HepG2 (cell line): ENCODE results near the gene PYGB. TPM values are rescaled to one million over a fixed set of nuclear protein-coding genes. Genes with fewer than 3 reads are reported as not detected.

ENCODE experiments used
- FOXC1 ChIP-seq: sonication (generic); formaldehyde crosslinking; IDR thresholded peaks from 2 replicates; pipeline ENCODE4 v1.8.0; 2022; ENCODE audit warnings: mild to moderate bottlenecking, missing genetic modification reagents, borderline replicate concordance
- GATAD2A ChIP-seq: IDR thresholded peaks from 2 replicates; pipeline ENCODE4 v1.6.1; 2016
- IKZF1 ChIP-seq: fragments of 450-650 bp; IDR thresholded peaks from 2 replicates; pipeline ENCODE4 v1.7.1; 2016
- MAFG ChIP-seq: sonication (generic); formaldehyde crosslinking; IDR thresholded peaks from 2 replicates; pipeline ENCODE4 v1.5.1; 2020; ENCODE audit warnings: mild to moderate bottlenecking, missing genetic modification reagents
- NKX3-1 ChIP-seq: sonication (generic); formaldehyde crosslinking; IDR thresholded peaks from 2 replicates; pipeline ENCODE4 v1.5.0; 2020; ENCODE audit warnings: missing genetic modification reagents
- PREB ChIP-seq: sonication (generic); formaldehyde crosslinking; IDR thresholded peaks from 2 replicates; pipeline ENCODE4 v1.4.0; 2020; ENCODE audit warnings: missing genetic modification reagents
- REXO4 ChIP-seq: sonication (generic); formaldehyde crosslinking; IDR thresholded peaks from 2 replicates; pipeline ENCODE4 v1.8.0; 2022; ENCODE audit warnings: missing genetic modification reagents, mild to moderate bottlenecking, borderline replicate concordance
- SSRP1 ChIP-seq: IDR thresholded peaks from 2 replicates; pipeline ENCODE4 v1.6.1; 2016; ENCODE audit warnings: control low read depth
- TARDBP ChIP-seq: sonication (generic); formaldehyde crosslinking; IDR thresholded peaks from 2 replicates; pipeline ENCODE4 v1.8.0; 2022; ENCODE audit warnings: mild to moderate bottlenecking, missing genetic modification reagents
- THYN1 ChIP-seq: sonication (generic); formaldehyde crosslinking; IDR thresholded peaks from 2 replicates; pipeline ENCODE4 v1.8.1; 2023; ENCODE audit warnings: low read depth, mild to moderate bottlenecking, moderate library complexity, missing genetic modification reagents, borderline replicate concordance
- ZBTB10 ChIP-seq: sonication (generic); formaldehyde crosslinking; IDR thresholded peaks from 2 replicates; pipeline ENCODE4 v1.4.0; 2020; ENCODE audit warnings: missing genetic modification reagents, borderline replicate concordance
- ZBTB34 ChIP-seq: sonication (generic); formaldehyde crosslinking; IDR thresholded peaks from 2 replicates; pipeline ENCODE4 v1.8.0; 2022; ENCODE audit warnings: mild to moderate bottlenecking, missing genetic modification reagents
- ZBTB46 ChIP-seq: sonication (generic); formaldehyde crosslinking; IDR thresholded peaks from 2 replicates; pipeline ENCODE4 v1.4.0; 2020; ENCODE audit warnings: mild to moderate bottlenecking, missing genetic modification reagents, borderline replicate concordance
- ZMAT5 ChIP-seq: sonication (generic); formaldehyde crosslinking; IDR thresholded peaks from 2 replicates; pipeline ENCODE4 v1.5.0; 2020; ENCODE audit warnings: mild to moderate bottlenecking, low read depth, missing genetic modification reagents, borderline replicate concordance
- ZNF20 ChIP-seq: sonication (generic); formaldehyde crosslinking; IDR thresholded peaks from 2 replicates; pipeline ENCODE4 v1.4.0; 2020; ENCODE audit warnings: mild to moderate bottlenecking, moderate library complexity, missing genetic modification reagents
- ZNF230 ChIP-seq: sonication (generic); formaldehyde crosslinking; IDR thresholded peaks from 2 replicates; pipeline ENCODE4 v1.4.0; 2020; ENCODE audit warnings: mild to moderate bottlenecking, missing genetic modification reagents
- ZNF251 ChIP-seq: sonication (generic); formaldehyde crosslinking; IDR thresholded peaks from 2 replicates; pipeline ENCODE4 v1.9.0; 2021; ENCODE audit warnings: mild to moderate bottlenecking, missing genetic modification reagents
- ZNF510 ChIP-seq: sonication (generic); formaldehyde crosslinking; IDR thresholded peaks from 2 replicates; pipeline ENCODE4 v1.4.0; 2020; ENCODE audit warnings: low read depth, mild to moderate bottlenecking, missing genetic modification reagents
- ZNF513 ChIP-seq: sonication (generic); formaldehyde crosslinking; conservative IDR thresholded peaks from 2 replicates; pipeline ENCODE4 v1.5.0; 2020; ENCODE audit warnings: missing genetic modification reagents
- ZNF781 ChIP-seq: sonication (generic); formaldehyde crosslinking; IDR thresholded peaks from 2 replicates; pipeline ENCODE4 v1.5.1; 2020; ENCODE audit warnings: borderline replicate concordance, mild to moderate bottlenecking, missing genetic modification reagents; ENCODE audit errors: not compliant biosample characterization
- polyA plus RNA-seq, 8 experiments: library from polyadenylated mRNA; depleted of rRNA in 3 of 8; stranded (reverse) in 7 of 8; unstranded in 1 of 8; fragments of >200 nt; fragmentation: Illumina TruSeq in 4 of 8; extraction: Trizol in 4 of 8; gene quantifications; 2 replicates each; pipeline versions ENCODE4 v1.2.1 to v1.2.3, GENCODE V29; 2011 to 2016; ENCODE audit warnings: low read depth in 4 of 8, missing spikeins in 1 of 8, mixed read lengths in 1 of 8; ENCODE audit not compliant: insufficient read depth in 1 of 8
- total RNA-seq, 5 experiments: library from RNA; depleted of rRNA; stranded (reverse); fragments of >200 nt; fragmentation: Illumina TruSeq; extraction: Trizol; gene quantifications; 2 replicates each; pipeline ENCODE4 v1.2.3, GENCODE V29; 2016; ENCODE audit warnings: low read depth in 1 of 5

Gene PYGB
- total and polyA plus RNA-seq, 2 of the 13 experiments (the other 11 are each of a cell fraction or from before 2014, with no cell fraction given) = 24.2 to 86.3 TPM

GRCh38 chr20:25294459-25295385 lies 46.8 kb downstream of the PYGB start (continued):
- TF ChIP-seq PREB (CRISPR knock-in tag) (no peak), FOXC1 (CRISPR knock-in tag) (peak; percentile 48; the same call in 1 of the 2 replicates), ZNF251 (CRISPR knock-in tag) (no peak), NKX3-1 (CRISPR knock-in tag) (no peak), IKZF1 (no peak), GATAD2A (peak; percentile 63), ZNF230 (CRISPR knock-in tag) (no peak), THYN1 (CRISPR knock-in tag) (no peak), MAFG (CRISPR knock-in tag) (no peak), ZNF510 (CRISPR knock-in tag) (no peak), ZNF781 (CRISPR knock-in tag) (peak; percentile 24), ZBTB10 (CRISPR knock-in tag) (no peak), ZBTB34 (CRISPR knock-in tag) (no peak), REXO4 (CRISPR knock-in tag) (no peak), ZBTB46 (no peak), ZNF513 (CRISPR knock-in tag) (0 out of 2 replicates have a peak, but pooled peaks have one; percentile 72), TARDBP (CRISPR knock-in tag) (peak; percentile 65), SSRP1 (CRISPR knock-in tag) (0 out of 2 replicates have a peak, but pooled peaks have one; percentile 81), ZMAT5 (no peak), ZNF20 (CRISPR knock-in tag) (no peak)
